GM12872 (cell line): ENCODE measurements around the gene CARS1.

Source experiments
- TF ChIP-seq, protein P1 (sequence below): IDR thresholded peaks from 3 replicates; pipeline ENCODE4 v1.5.1; 2011; ENCODE audit warnings: low read depth, mild to moderate bottlenecking, low read length, moderate library complexity; ENCODE audit not compliant: insufficient read depth

Gene CARS1

DNA sequence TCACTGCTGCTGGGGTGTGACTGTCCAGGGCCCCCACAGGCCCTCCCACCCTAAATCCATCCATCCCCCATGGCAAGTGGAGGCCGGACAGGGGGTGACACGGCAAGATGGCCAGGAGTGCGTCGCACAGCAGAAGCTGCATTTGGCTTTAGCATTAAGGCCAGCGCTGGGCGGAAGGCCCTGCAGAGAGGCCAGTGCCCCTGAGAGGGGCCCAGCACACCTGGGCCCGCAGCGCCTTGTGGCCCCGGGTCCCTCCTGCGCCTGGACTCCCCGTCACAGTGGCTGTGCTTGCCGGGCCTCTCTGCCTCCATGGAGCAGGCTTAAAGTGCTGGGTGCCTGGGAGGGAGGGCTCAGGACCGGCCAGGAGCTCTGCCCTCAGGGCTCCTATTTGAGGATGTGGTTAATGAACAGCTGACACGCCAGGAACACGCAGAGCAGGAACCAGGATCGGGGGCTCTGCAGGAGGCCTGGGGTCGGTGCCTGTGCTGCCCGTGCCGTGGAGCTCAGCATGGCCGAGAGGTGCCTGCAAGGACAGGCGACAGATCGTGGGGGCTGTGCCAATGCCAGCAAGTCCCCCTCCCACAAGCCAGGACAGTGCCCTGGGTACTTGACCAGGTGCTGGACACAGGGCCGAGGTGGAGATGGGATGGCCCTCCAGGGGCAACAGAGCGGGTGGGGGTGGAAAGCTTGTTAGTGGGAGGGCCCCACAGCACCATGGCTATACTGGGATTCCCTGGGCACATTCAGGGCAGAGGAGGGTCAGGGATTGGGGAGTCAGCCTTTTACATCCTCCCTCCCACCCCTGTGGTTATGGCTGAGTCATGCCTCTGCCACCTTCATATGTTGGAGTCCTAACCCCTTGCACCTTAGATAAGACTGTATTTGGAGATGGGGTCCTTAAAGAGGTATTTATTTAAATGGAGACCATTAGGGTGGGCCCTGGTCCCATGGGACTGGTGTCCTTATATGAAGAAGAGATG, 30.9 kb upstream of the CARS1 start:
- TF ChIP-seq, protein P1, sequence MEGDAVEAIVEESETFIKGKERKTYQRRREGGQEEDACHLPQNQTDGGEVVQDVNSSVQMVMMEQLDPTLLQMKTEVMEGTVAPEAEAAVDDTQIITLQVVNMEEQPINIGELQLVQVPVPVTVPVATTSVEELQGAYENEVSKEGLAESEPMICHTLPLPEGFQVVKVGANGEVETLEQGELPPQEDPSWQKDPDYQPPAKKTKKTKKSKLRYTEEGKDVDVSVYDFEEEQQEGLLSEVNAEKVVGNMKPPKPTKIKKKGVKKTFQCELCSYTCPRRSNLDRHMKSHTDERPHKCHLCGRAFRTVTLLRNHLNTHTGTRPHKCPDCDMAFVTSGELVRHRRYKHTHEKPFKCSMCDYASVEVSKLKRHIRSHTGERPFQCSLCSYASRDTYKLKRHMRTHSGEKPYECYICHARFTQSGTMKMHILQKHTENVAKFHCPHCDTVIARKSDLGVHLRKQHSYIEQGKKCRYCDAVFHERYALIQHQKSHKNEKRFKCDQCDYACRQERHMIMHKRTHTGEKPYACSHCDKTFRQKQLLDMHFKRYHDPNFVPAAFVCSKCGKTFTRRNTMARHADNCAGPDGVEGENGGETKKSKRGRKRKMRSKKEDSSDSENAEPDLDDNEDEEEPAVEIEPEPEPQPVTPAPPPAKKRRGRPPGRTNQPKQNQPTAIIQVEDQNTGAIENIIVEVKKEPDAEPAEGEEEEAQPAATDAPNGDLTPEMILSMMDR, result no peak

DNA sequence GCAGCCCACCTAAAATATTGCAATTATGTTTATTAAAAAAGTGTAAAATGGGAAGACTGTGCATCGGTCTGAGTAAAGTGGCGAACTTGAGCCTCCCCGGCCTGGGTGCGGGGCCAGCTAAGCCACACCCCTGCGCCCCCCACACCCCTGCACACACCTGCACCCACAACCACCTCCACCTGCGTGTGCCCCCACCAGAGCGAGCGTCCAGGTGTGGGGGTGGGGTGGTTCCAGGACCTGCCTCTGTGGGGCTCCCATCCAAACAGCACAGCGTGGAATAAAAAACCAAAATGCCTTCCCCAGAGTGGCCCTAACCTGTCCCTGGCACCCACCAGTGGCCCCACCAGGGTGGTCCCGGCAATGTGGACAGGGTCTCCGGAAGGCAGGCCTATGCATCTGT, 30.1 kb upstream of the CARS1 start:
- TF ChIP-seq, protein P1, result no peak

DNA sequence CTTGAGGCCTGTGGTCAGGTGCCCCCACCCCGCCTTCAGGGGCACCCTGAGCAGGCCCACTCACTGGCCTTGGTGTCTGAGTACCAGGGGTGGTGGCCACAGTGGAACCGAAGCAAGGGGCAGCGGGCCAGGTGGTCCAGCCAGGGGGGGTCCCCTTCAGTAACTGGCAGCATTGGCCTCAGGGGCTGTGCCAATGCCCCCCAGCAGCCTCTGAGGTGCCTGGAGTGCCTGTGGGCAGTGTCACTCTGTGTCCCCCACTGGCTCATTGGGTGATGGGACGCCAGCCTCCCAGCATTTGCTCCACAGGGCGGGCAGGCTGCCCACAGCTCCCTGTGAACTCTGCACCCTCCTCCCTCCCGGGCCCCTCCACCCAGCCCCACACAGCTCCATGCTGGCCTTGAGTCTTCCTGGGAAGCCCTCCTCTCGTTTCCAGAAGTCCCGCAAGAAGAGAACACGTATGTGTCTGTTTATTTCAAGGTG, 29.5 kb upstream of the CARS1 start:
- TF ChIP-seq, protein P1, result no peak

DNA sequence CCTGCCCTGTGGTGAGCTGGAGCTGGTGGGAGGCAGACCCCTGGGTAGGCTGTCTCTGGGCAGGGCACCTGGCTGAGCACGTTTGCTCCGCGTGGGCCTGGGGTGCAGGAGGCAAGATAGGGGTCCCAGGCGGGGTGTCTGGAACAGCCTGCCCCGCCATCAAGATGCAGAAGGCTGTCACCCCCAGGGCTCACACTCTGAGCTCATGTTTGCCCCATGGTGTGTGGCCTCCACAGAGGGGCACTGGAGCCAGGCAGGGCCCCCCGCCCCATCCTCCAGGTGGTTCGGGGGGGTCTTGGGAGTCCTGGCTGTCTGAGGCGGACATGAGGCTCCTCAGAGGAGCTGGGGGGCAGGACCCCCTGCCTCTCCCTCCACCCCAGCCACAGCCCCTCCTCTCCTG, 28.9 kb upstream of the CARS1 start:
- TF ChIP-seq, protein P1, result no peak

DNA sequence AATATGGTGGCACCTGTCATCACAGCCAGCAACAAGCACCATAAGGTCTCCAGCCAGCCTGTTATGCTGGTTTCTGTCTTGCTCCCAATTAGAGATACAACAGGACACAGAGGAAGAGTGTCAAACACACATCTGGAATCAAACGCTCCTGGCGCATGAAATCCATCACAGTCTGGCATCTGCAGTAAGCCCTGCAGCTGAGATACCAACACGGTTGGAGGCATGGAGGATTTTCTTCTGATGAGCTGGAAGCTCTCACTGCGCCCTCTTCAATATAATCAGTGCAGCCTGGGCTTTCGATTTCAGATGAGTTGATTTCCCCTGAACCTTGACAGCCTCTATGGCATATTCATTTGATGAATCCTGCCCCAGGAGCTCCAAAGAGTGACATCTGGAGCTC, 27.8 kb upstream of the CARS1 start:
- TF ChIP-seq, protein P1, result no peak

DNA sequence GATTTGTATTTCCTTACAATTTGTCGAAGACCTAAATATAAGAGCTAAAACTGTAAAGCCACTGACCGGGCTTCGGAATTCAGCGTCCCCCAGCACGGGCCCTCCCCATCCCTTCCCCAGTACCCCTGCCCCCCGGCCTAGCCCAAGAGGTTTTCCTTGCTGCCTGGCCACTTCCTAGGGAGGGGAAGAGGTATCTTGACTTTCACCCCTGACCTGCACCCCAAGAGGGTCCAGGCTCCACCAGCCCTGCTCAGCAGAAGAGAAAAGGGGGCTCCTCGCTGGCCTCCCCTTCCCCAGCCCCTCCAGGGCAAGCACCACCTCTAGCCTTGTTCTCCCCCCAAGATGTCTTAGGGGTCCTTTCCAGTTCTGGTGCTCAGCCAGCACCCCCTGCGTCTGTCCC, 26.1 kb upstream of the CARS1 start:
- TF ChIP-seq, protein P1, result no peak

DNA sequence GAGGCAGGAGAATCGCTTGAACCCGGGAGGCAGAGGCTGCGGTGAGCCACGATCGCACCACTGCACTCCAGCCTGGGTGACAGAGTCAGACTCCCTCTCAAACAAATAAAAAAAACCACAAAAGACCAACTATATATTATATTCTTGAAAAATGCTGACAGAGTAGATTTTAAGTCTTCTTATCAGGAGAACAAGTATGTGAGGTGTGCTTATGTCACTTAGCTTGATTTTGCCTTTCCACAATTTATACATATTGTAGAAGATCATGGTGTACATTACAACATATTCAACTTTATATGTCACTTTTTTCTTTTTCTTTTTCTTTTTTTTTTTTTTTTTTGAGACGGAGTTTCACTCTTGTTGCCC, 24.1 kb upstream of the CARS1 start:
- TF ChIP-seq, protein P1, result no peak
